Activated CD8-positive, alpha-beta memory T cell treated with anti-CD3 and anti-CD28 coated beads for 4 hours (primary cell): ENCODE data around the gene HMGCR.
A peak's percentile ranks its signal among the peaks of the same experiment; 100 is the strongest.
"Not testable (repeated sequence)": the region's sequence is repeated elsewhere in the genome, so short reads cannot be mapped to it uniquely, and the experiment has no call there.

Experiments
- DNase-seq, 2 donors: peaks; one replicate each; pipeline ENCODE4 v3.0.0-alpha.2; 2020; ENCODE audit warnings: low read depth in 2 of 2

The HMGCR gene

GRCh38 chr5:75336615-75337336 lies at the start of gene HMGCR:
HMGCR (plus strand) TSS chr5:75337220; CDS start chr5:75342606, 5,386 bp downstream.
- DNase-seq: peak; percentile 96 to 98

GRCh38 chr5:75291844-75292243 lies 45.2 kb upstream of the HMGCR start:
- DNase-seq: not testable (repeated sequence)

GRCh38 chr5:75300084-75300483 lies 36.9 kb upstream of the HMGCR start:
- DNase-seq: no peak

- no peak for DNase-seq
These were observed 33.6 kb upstream of the HMGCR start for GRCh38 chr5:75303419-75303818.

GRCh38 chr5:75304486-75304885 lies 32.5 kb upstream of the HMGCR start:
- DNase-seq: not testable (repeated sequence)

GRCh38 chr5:75306746-75307145 lies 30.3 kb upstream of the HMGCR start:
- DNase-seq: no peak

- no peak for DNase-seq
These were observed 26.8 kb upstream of the HMGCR start for GRCh38 chr5:75310212-75310611.

GRCh38 chr5:75319148-75319547 lies 17.9 kb upstream of the HMGCR start:
- DNase-seq: not testable (repeated sequence)

- DNase-seq: no peak
These were observed 17.4 kb upstream of the HMGCR start for GRCh38 chr5:75319638-75320037.

GRCh38 chr5:75320371-75320770 lies 16.6 kb upstream of the HMGCR start:
- DNase-seq: no peak

- DNase-seq: no peak
These were observed 15.0 kb upstream of the HMGCR start for GRCh38 chr5:75322066-75322465.

GRCh38 chr5:75324791-75325190 lies 12.2 kb upstream of the HMGCR start:
- no peak for DNase-seq

GRCh38 chr5:75325242-75325641 lies 11.8 kb upstream of the HMGCR start:
- no peak for DNase-seq

- DNase-seq: no peak
These were observed 6.6 kb upstream of the HMGCR start for GRCh38 chr5:75330404-75330803.

- DNase-seq: no peak
These were observed 5.6 kb upstream of the HMGCR start for GRCh38 chr5:75331095-75332090.

- not testable (repeated sequence) for DNase-seq
These were observed 3.3 kb upstream of the HMGCR start for GRCh38 chr5:75333759-75334158.

GRCh38 chr5:75334413-75334812 lies 2.6 kb upstream of the HMGCR start:
- not testable (repeated sequence) for DNase-seq

GRCh38 chr5:75335486-75335885 lies 1.5 kb upstream of the HMGCR start:
- DNase-seq: no peak

GRCh38 chr5:75335952-75336614 lies 937 bp upstream of the HMGCR start:
- DNase-seq: no peak

- peak in 1 of 2 donors; percentile 10 for DNase-seq
These were observed 474 bp downstream of the HMGCR start for GRCh38 chr5:75337366-75338021.

- no peak for DNase-seq
These were observed 1.4 kb downstream of the HMGCR start for GRCh38 chr5:75338408-75338807.
